ENCODE results near the gene CACNA1S.

The CACNA1S gene

GRCh38 chr1:201062511-201063091, 49.6 kb downstream of the CACNA1S start:
- no peak for DNase-seq (ENCODE audit: low read depth)

GRCh38 chr1:201061886-201062285, 50.3 kb downstream of the CACNA1S start:
- no peak for DNase-seq (ENCODE audit: low read depth)

- DNase-seq (ENCODE audit: low read depth) = no peak
Observed at GRCh38 chr1:201061049-201061448, 51.2 kb downstream of the CACNA1S start.

DNA sequence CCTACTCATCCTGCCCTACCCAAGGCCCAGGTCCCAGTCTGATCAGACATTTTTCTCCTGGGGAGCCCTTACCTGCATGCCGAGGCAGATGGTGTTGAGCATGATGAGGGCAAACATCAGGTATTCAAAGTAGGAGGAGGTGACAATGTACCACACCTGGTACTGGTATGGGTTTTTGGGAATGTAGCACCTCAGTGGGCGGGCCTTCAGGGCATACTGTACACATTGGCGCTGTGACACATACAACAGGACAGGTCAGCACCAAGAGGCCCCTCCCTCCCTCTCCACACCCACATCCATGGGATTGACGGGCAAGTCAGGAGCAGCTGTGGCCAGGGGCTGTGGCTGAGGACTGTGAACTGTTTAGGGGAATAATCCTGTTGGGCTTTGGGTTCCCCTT, 51.6 kb downstream of the CACNA1S start:
- DNase-seq (ENCODE audit: low read depth) = no peak

DNA sequence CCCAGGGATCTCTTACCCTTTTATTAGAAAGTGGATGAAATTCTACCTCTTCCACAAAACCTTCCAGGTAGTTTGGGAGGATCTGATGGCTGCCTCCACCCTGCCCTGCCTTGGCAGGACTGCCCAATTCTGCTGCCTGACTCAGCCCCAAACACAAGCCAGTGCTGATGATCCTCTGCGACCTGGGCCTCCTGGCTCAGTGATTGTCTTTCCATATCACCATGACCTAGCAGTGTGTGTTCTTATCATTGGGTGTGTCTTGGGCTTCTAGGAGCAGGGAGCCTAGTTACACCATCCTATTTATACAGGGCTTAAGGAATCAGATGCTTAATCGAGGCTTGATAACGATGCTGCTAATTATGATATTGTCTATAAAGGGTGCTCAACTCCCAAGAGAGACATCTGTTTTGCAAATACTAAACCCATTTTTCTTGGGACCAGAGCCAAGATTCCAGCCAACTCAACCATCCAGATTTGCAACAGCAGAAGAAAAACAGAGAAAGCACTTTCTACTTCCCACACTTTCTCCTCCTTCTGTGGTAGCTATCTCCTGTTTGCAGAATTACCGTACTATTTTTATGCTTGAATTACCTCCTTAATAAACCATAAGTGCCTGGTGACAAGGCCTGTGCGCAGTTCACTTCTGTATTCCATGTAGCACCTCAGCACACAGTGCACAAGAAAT, 52.2 kb downstream of the CACNA1S start:
- no peak for DNase-seq (ENCODE audit: low read depth)

GRCh38 chr1:201059401-201059800, 52.8 kb downstream of the CACNA1S start:
- no peak for DNase-seq (ENCODE audit: low read depth)

GRCh38 chr1:201054091-201054543, 58.1 kb downstream of the CACNA1S start:
- no peak for DNase-seq (ENCODE audit: low read depth)

- no peak for DNase-seq (ENCODE audit: low read depth)
Observed at GRCh38 chr1:201053155-201053860, 58.9 kb downstream of the CACNA1S start.

DNA sequence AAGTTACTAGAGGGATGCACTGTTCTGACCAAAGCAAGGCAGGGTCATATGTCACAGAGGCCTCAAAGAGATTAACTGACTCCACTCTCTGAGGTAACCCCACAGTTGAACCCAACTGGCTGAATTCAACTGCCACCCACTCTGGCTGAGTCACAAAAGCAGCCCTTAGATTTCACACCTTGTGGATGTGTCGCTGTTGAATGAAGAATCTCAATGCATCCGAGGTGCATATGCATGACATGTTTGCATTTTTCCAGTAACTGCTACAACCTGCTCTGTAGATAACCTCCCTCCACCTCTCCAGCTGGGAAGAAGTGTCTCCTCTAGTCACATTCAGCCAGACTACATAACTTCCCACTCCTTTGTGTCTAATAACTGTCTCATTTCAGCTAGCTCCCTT, 60.8 kb downstream of the CACNA1S start:
- no peak for DNase-seq (ENCODE audit: low read depth)

DNA sequence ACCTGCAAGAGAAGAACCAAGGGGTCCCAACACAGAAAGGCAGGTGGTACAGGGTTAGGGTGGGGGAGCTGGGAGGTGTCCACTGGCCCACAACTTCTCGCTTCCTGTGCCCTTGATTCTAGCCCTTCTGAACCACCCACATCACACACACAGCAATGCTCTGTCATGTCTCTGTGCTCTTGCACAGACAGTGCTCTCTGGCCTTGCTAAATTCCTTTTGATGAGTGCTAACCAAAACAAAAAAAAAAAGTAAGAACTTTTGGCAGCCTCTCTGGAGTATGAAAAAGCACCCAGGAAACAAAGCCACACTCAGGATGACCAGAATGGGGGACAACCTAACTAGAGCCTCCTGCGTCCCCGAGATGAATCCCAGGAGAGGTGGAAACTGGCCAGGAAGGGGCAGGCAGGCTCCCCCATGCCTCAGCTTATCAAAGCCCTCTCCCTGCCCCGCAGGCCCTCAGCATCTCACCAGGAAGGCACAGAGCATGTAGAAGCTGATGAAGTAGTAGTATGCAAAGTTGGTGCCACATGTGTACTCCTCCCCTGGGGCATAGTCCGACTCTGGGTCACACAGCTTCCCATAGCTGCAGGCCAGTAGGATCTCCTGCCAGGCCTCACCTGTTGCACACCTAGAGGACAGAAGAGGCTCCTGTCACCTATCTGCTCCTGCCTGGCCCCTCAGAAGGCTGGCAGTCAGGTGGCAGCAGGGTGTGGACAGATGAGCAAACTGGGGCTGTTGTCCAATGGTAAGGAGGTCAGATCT, 61.5 kb downstream of the CACNA1S start:
- DNase-seq (ENCODE audit: low read depth) = no peak

DNA sequence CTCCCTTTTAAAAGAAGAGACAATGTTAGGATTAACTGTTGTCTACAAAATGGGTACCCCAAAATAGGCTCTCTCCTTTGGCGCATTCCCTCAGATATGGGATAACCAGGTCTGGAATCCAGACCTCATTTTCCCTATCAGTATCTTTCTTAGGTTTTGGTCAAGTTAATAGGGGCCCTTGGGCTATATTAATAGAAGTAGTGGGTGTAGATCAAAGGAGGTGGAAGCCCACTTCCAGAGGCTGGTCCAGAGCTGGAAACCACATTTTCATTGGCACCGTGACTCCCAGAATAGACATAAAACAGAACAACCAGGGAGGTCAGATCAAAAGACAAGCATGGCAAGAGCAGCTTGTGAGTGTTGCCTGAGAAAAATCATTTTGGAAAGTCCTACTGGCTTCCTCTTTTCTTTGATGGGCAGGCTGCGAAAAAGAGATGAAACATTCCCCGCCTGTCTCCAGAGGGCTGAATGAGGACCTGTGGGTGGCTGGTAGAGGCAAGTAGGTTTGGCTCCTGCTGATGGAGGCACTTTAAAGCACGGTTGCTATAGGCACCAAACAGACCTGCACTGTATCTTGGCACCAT, 62.9 kb downstream of the CACNA1S start:
- no peak for DNase-seq (ENCODE audit: low read depth)

DNA sequence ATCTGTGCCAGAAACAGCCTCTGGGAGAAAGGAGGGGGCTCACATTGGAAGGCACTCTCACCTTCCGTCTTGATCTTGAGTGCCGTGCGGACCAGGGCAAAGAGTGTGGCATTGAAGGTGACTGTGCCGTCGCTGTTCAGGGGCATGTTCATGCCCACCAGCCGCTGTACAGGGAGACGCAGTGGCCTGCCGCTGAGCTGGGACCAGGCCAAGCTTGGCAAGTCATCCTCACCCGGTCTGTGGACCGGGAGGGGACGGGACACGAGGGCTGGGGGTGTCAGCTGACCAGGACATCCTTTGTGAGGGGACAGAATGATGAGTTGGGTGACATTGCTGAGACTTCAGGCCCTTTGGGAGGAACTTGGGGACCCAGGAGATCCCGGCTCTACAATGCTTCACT, 63.7 kb downstream of the CACNA1S start:
- DNase-seq (ENCODE audit: low read depth) = no peak

DNA sequence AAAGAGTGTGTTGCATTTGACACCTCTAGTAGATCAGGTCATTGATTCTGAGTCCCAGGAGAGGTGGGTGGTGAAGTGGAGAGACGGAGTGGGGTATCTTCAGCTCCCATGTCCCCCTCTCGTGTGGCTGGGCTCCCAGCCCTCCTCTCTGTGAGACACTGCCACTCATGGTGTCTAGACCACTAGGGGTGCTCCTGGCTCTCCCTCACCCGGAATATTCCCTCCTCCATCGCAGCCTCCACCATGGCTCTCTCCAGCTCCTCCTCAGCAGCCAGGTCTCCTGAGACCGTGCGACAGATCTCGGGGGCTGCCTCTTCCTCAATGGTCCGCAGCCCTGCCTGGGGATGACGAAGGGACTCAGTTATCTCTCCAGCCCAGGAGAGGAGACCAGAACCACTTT, 68.1 kb downstream of the CACNA1S start:
- no peak for DNase-seq (ENCODE audit: low read depth)

DNA sequence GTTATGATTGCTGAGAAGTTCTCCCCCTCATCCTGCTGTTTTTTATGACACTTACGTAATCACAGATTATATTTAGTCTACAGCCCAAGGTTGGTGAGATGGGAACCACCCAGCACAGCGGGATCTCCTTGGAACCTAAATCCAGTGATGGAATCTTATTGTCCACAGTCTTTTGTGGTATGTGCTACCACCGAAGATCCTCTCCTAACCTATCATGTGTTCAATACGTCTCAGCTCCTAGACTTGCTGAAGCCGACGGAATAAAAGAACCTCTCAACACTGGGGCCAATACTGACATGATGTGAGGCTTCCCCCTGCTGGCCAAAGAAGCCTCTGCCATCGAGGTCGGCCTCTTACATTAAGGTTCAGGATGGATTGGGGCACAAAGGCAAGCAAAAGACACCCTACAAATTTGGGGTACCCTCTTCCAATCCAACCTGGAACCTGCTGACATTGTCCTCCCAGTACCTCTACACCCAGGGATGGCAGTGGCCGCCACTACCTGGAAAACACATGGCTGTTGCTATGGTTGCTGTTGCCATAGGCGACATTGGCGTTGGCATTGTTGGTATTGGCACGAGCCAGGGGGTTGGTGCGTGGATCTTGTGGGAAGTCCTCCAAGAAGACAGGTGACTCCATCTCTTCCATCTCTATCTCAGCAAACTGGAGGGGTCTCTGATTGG, 69.3 kb downstream of the CACNA1S start:
- DNase-seq (ENCODE audit: low read depth) = peak; percentile 51

DNA sequence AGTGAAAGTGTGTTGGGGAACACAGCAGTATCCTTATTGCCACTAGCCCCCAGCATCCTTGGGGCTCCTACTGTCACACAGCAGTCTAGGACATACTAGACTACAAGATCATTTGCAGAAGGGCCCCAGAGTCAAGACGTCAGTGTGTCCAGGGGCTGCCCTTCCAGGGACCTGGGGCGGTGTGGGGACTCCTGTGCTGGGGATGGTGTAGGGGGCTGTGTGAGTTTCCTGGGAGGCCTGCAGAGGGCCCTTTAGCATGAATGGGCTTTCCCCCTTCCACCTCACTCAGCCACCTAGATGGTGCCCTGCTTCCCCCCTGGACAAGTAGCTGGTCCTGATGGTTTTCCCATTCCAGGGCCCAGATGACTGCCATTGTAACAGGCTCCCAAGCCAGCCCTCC, 71.2 kb downstream of the CACNA1S start:
- DNase-seq (ENCODE audit: low read depth) = no peak

GRCh38 chr1:201039876-201040275, 72.3 kb downstream of the CACNA1S start:
- no peak for DNase-seq (ENCODE audit: low read depth)

GRCh38 chr1:201039418-201039817, 72.8 kb downstream of the CACNA1S start:
- no peak for DNase-seq (ENCODE audit: low read depth)

DNA sequence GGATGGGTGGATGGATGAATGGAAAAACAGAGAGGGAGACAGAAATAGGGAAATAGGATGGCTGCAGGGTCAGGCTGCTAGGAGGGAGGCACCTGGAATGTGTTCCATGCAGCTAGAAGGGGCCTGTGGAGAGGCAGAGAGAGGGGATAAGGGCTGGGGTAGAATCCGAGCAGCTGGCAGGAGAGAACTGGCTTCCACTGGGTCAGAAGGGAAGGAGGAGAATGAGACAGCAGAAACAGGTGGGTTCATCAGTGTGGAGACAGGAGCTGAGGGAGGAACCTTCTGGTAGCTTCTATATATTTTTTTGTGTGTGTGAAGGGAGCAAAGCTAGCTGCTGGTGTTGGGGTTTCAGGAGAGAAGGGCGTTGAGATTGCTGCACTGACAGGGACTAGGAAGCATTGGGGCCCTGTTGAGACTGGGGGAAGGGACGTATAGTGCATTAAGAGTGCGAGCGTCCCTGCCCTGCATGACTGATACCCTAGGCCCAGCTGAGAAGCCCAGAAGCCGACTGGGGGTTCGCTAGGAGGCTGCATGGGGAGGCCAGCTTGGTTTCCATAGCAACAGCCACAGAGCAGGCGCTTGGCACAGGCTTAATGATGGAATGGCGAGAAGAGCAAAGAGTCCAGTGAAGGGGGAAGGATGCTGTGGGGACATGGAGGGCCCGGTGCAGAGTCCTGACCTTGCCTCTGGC, 73.9 kb downstream of the CACNA1S start:
- no peak for DNase-seq (ENCODE audit: low read depth)

GRCh38 chr1:201036188-201036842, 75.9 kb downstream of the CACNA1S start:
- no peak for DNase-seq (ENCODE audit: low read depth)

DNA sequence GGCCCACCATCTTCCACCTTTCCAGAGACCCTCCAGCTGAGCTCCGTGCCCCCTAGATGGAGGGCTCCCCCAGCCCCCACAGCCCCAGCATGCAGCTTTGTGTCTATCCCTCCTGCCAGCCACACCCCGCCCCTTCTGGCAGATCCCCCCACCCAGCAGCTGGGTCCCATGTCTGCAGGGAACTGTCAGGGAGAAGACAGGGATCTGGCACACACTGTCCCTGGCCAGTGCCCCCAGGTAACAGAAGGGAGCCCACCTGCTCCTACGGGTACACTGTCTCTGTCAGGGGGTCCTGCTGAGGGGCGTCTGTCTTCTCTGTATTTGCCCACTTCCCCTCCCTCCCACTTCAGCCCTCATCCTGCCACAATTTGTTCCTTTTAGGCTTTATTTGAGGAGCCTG, 77.6 kb downstream of the CACNA1S start:
- no peak for DNase-seq (ENCODE audit: low read depth)

DNA sequence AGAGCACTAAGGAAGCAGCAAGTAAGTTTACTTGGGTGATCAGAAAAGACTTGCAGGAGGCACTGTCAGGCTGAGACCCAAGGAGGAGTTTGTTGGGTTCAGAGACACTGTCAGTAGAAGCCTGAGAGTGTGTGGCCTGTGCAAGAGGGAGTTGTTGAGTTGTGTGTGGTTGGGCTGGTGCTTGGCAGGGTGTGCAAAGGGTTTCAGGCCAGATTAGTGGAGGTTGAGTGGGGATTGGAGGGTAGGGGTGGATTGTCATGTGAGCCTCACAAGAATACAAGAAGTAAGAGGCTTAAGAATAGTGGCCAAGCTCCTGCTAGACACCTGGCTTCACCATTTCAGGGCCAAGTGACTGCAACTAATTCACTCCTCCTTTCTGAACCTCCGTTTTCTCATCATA, 79.8 kb downstream of the CACNA1S start:
- DNase-seq (ENCODE audit: low read depth) = no peak
